HS-5 (cell line): Measurements from ENCODE around the gene MINDY3.
"Not testable (repeated sequence)": the region's sequence is repeated elsewhere in the genome, so short reads cannot be mapped to it uniquely, and the experiment has no call there.

Experiments
- DNase-seq: peaks from one replicate; pipeline ENCODE4 v3.0.0-alpha.2; 2012; ENCODE audit warnings: low read depth

Gene MINDY3

DNA sequence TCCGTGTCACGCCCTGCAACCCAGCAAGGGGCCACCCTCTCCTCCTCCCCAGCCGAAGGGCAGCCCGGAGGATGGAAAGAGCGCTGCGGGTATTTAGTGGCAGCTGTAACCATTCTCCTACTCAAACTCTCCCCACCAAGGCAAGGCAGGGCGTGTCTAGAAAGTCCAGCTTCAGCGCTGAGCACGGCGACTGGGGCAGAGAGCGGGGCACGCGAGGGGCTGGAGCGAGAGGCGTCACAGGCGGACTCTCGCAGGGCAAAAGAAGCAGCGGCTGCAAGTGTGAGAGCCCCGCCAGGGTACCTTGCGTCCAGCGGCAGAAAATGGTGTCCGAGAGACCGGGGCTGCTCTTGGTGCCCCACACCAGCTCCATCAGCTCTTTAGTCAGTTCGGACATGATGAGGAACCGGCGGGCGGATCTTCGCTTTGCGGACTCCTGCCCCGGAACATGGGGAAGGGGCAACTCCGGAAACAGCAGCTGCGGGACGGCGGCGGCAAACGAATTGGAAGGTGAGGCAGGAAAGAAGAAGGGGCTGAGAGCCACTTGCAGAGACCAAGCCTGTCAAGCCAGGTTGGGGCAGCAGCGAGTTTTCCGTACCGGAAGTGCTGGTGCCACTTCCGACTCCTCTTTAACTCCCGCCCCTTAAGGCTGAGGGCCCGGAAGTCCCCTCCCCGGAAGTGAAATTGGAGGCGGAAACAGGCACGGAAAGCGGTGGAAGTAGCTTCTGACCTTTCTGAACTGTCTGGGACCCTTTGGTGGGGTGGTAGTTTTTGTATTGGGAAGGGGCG is at the start of gene MINDY3:
Gene MINDY3 (minus strand): TSS at position 602 of the 786 bp plus-strand sequence. CDS start 208 bp downstream, at position 394.
- no peak for DNase-seq

DNA sequence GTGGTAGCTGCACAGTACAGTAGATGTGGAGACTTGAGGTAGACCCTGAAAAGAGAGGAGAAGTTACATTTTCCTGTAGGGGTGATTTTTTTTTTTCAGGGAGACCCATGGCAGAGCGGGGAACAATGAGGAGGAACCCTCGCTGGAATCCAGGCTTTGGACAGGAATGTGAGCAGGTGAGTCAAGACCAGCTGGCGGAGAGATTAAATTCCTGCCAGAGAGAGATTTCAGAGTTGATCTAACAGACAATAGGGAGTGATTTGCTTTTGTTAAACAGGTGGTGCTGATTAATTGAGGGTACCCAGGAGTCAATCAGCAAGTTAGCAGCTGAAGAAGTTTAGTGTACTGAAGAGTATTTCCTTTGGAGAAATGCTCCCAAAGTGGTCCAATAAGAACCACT is 41.6 kb upstream of the MINDY3 start:
- DNase-seq = no peak

DNA sequence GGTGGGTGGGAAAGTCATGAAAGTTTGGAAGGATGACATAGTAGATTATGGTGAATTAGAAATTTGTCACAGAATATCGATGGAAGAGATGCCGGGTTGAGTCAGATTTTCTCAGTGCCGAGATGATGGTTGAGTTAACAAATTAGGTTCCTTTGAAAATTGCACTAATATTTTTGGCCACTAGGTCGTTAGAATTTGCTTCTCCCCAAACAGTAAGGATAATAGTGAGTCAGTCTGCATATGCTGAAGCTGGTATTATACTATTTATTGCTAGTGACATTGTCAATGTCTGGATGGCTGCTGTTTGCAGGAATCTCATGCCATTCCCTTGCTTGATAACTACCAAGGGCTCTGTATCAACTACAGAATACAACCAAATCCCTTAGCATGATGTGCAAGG is 37.7 kb upstream of the MINDY3 start:
- no peak for DNase-seq

DNA sequence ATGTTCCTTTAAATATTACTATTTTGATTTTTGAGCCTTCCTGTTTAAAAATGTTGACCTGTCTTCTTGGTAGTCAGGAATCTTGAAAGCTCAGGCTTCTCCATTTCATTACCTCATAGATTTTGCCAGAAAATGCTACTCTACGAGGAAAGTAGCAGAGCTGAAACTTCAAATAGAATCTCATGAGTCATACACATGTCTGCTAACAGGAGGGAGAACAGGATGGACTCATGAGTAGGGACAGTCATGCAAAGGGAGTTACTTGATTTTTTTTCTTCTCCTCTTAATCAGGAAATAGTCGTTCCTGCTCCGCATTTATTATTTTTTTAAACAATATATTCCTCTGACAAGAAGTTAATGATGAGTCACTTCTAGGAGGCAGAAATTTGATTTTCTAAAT is 37.0 kb upstream of the MINDY3 start:
- no peak for DNase-seq

DNA sequence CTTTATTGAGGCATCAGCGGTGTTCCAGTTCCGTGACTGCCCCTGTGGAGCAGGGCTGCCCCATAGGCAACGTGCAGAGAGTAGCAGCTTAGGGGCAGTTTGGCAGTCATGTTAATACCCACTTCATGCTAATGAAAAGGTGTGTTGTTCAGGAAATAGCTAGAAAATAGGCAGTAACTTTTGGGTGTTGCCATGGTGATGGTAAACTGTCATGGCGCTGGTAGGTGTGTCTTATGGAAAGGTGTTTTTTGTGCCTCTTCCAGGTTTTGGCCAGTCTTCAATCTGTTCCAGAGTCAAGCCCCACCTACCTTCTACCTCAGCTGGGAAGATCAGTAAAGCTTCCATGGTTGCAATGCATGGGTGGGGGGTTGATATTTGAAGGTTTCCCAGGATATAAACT is 36.3 kb upstream of the MINDY3 start:
- no peak for DNase-seq

DNA sequence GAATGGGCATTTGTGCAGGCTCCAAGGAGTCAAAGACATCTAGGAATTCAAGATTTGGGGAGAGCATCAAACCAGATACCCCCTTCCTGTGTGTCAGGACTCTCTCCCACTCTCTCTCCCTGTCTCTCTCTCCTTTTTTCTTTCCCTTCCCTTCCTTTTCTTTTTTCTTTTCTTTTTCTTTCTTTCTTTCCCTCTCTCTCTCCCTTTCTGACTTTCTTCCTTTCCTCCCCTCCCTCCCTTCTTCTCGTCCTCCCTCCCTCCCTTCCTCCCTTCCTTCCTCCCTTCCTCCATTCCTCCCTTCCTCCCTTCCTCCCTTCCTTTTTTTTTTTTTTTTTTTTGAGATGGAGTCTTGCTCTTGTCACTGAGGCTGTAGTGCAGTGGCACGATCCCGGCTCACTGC is 24.1 kb upstream of the MINDY3 start:
- no peak for DNase-seq

DNA sequence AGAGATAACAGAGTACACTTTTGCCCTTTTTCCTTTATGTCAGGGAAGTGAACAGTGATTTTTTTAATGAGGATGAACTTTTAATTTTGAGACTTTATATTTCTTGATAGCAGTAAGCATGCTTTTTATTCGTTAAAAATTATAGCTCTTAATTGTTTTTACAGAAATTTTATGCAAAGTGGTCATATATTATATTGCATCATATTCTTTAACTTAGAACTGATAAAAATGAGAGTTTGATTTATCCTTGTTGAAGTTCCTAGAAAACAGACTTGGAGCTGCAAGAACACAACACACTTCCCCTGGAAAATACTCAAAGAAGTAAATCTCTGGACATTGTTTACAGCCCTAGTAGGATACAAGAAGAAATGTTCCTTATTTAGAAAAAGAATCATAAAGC is 21.2 kb upstream of the MINDY3 start:
- DNase-seq = no peak

DNA sequence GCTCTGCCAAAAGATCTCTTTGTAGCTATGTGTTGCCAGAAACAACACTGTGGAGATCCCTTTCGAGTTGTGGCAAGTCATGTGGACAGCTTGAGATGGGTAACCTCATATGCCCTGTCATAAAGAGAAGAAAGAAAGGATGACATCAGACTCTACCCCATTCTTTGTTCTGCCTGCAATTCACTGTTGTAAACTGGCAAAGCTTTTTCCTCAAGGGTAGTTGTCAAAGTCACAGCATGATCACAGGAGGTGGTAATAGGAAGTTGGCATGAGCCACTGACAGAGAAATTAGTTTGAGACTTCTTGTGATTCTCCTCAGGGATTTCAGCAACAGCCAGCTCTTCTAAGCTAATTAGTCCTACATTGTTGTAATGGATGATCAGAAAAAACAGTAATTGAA is 19.4 kb upstream of the MINDY3 start:
- no peak for DNase-seq

DNA sequence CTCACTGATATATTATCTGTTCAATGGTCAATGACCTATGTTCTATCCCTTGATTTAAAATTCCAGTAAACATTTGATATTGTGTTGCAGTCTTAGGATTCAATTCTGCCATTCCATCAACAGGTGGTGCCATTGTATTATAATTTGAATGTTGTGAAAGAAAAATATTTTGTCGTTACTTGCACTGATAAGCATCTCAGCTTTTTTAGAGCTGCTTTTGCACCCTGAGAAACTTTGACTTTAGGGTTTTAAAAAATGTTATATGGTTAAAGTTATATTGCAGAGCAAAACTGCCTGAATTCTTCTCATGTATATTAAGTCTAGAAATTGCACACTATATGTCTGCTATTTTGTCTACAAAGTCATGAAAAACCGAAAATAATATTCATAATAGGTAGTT is 18.8 kb upstream of the MINDY3 start:
- no peak for DNase-seq

DNA sequence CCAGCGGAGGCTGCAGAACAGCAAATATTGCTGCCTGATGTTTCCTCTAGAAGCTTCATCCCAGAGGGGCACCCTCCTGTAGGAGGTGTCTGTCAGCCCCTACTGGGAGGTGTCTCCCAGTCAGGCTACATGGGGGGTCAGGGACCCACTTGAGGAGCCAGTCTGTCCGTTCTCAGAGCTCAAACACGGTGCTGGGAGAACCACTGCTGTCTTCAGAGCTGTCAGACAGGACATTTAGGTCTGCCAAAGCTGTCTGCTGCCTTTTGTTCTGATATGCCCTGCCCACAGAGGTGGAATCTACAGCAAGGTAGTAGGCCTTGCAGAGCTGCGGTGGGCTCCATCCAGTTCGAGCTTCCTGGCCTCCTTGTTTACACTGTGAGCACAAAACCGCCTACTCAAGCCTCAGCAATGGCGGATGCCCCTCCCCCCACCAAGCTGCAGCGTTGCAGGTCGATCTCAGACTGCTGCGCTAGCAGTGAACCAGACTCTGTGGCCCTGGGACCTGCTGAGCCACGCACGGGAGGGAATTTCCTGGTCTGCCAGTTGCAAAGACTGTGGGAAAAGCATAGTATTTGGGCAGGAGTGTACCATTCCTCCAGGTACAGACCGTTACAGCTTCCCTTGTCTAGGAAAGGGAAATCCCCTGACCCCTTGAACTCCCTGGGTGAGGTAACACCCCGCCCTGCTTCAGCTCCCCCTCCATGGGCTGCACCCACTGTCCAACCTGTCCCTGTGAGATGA is 17.7 kb upstream of the MINDY3 start:
- no peak for DNase-seq

DNA sequence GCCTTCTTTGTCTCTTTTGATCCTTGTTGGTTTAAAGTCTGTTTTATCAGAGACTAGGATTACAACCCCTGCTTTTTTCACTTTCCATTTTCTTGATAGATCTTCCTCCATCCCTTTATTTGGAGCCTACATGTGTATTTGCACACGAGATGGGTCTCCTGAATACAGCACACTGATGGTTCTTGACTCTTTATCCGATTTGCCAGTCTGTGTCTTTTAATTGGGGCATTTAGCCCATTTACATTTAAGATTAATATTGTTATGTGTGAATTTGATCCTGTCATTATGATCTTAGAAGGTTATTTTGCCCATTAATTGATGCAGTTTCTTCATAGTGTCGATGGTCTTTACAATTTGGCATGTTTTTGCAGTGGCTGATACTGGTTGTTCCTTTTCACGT is 16.0 kb upstream of the MINDY3 start:
- not testable (repeated sequence) for DNase-seq

DNA sequence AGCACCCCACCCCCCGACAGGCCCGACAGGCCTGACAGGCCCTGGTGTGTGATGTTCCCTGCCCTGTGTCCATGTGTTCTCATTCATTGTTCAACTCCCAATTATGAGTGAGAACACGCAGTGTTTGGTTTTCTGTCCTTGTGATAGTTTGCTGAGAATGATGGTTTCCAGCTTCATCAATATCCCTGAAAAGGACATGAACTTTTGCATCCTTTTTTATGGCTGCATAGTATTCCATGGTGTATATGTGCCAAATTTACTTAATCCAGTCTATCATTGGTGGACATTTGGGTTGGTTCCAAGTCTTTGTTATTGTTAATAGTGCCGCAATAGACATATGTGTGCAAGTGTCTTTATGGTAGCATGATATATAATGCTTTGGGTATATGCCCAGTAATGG is 12.3 kb upstream of the MINDY3 start:
- not testable (repeated sequence) for DNase-seq

DNA sequence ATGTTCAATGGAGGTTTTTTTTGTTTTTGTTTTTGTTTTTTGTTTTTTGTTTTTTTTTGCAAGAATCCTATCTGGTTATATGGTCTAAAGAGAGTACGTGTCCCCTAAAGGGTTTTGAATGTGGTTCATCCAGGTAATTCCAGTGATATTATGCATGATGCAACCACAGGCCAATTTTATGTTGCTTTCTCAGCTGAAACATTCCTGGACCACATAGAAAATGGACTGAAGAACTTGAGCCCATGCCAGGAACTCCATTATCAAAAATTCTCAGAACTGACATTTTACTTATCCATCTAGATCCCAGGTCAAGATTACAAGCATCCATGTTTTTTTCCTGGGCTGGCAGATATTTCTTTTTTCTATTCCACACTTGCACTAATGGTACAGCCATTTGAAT is 11.5 kb upstream of the MINDY3 start:
- no peak for DNase-seq

DNA sequence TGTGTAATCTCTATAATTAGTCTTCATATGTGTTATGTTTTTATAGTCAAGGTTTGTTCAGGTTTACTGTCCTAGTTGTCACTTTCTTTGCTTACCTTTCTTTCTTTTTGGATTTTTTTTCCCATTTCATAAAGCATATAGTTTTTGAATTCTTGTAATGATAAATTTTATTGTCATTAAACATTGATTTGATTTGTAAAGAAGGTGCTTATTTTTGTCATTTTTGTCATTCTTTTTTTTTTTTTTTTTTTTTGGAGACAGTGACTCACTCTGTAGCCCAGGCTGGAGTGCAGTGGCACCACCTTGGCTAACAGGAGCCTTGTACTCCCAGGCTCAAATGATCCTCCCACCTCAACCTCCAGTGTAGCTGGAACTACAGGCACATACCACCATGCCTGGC is 9.6 kb upstream of the MINDY3 start:
- DNase-seq = no peak

DNA sequence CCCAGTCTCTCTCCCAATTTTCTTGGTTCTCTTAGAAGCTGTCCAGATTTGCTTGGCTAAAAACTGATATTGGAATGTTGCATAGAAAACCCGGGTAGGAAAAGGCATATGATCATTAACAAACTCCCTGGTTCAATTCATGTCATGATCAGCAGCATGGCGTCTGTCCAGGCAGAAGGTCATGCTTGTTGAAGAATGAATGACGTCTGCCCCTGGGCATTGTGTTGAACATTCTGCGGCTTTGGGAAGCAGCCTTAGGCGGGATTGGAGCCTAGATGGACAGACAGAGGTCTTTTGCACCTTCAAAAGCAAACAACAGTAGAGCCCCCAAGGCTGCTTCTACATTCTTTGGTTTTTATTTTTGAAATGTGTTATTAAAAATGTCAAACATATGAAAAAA is 7.7 kb upstream of the MINDY3 start:
- DNase-seq = no peak

DNA sequence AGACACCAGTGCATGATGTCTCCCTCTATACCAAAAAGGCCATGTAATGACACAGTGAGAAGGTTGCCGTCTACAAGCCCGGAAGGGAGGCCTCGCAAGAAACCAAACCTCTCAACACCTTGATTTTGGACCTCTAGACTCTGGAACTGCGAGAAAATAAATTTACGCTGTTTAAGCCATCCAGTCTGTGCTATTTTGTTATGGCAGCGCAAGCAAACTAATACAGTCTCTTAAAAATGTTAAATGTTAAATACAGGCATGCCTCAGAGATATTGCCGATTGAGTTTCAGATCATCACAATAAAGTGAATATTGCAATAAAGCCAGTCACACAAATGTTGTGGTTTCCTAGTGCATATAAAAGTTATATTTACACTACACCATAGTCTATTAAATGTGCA is 5.0 kb upstream of the MINDY3 start:
- DNase-seq = no peak

DNA sequence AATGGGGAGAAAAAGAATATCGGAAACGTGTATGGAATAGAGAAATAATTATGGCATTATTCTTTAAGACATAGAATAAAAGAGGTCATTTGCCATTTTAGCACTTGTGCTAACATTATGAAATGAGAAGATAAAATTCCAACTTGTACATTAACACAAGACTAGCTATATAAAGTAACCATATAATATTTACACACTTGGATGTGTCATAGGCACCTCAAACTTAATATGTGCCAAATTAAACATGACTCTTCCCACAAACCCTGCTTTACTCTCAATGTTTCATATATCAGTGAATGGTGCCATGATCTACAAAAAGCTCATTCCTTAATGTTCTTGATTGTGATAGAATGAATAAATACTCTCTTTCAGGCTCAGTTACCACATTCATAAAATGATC is 4.1 kb upstream of the MINDY3 start:
- no peak for DNase-seq

DNA sequence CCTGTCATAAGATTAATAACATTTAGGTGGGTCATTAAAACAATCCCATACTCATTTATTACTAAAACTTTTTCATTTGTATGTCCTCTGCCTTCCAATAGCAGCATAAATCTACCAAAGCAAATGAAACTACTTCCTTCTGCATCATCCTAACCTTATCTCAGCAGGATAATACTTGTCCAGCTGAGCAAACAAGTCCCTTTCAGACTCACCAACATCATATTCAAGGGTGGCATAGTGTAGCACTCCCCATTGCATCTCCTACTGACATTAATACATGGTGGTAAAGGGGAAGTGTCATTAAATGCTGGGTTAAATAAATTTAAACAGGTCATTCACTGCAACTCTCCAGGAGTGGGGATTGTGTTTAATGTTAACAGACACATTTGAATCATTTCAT is 3.4 kb upstream of the MINDY3 start:
- no peak for DNase-seq

DNA sequence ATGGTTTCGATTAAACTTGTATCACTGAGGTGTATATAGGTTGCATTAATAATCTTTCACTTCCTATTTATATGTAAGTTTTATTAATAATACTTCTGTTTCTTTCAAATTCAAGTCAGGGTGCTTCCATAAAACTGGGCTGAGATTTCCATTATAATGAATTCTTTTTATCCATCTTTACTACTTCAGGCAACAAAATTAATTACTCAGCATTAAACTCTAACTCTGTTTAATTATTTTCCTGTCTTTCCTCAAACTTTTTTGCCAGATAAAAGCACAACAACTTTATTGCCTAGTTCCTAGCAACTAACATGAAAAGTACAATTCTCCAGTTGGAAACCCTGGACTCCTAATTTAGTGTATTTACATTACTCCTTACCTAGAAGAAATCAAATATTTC is 3.0 kb upstream of the MINDY3 start:
- DNase-seq = no peak

DNA sequence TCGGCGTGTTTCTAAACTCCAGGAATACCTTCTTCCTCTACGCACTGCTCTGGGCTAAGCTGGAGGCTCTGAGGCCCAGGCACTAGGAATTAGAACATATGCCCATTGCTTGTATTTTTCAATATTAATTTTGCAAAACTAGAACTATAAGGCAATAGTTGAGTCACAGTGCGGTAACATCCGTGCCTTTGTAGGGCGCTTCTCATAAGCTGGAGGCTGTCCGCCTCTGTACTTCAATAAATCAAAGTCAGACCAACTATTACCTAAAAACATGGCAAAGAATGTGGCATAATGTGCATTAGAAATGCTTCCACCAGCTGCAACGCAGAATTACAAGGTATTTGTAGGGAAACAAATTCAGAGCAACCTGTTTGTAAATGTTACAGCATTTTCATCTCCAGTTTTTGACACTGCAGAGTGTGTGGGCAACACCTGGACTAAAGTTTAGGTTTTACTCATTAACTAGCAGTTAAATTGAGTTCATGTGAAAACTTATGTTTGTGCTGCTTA is 440 bp upstream of the MINDY3 start:
- no peak for DNase-seq

DNA sequence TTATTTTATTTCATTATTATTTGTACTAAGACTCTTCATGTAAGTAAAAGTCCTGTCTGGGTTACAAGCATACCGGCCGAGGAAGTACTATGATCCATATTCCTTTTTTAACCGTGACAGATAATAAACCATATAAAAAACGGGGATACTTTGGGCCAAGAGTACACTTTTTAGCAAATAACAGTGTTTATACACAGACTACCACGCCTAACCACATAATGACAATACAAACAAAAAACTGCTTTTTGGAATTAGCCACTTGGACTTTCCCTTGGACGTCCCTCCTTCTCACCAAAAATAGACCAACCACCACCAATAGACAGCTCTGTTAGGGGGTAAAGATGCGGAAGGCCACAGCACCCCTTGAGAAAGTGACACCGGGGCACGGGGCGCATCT is 800 bp downstream of the MINDY3 start:
- no peak for DNase-seq

DNA sequence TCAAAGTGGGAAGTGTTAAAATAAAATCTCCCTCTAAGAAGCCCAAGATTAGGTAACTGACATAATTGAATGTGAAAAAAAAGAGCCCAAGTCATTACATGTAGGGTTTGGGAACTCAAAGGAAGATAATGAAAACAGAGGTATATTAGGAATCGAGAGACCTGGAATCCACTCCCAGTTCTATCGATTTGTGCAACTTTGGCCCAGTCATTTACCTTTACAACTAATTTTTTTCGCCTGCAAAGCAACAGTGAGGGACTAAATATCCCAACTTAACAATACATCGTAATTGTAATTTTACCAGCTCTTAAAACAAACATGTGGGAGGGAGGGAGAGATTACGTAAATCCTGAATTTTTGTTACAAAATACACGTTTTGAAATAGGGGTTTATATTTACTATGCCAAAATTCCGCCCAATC is 1.4 kb downstream of the MINDY3 start:
- DNase-seq = no peak

DNA sequence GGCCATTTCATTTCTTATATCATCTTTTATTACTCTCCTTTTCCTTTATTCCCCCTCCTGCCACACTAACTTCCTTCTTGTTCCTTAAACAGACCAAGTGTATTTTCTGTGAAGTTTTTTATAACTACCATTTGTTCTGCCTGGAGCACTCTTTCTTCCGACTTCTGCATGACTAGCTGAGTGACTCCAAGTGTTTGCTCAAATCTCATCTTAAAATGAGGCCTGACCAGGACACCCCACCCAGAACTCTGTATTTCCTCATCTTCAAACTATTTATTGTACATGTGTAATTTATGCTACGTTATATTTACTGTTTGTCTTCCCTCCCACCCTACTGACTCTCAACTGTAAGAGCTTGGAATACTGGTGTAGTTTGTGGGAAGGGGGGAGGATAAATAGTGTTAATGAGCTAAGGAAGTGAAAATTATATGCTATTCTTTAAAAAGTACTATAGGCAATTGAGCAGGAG is 3.2 kb downstream of the MINDY3 start:
- DNase-seq = no peak
